Lower leg skin (tissue), 4 donors: Measurements from ENCODE around the gene COL2A1. TPM values are rescaled to one million over a fixed set of nuclear protein-coding genes. Genes with fewer than 3 reads are reported as not detected.

Experiments
- DNase-seq, 2 donors: peaks; one replicate each; pipeline ENCODE4 v3.0.0-alpha.2; 2019; ENCODE audit warnings: low spot score in 2 of 2
- H3K4me3 ChIP-seq: fragments of 200-600 bp; sonication (generic); 2 replicates; pipeline ENCODE4 v1.5.1; 2017; ENCODE audit warnings: mild to moderate bottlenecking, low read depth; ENCODE audit not compliant: poor library complexity, severe bottlenecking
- POLR2A ChIP-seq, 2 donors: fragments of 450-650 bp; IDR thresholded peaks; one replicate each; pipeline ENCODE4 v1.6.1; 2016 to 2017; ENCODE audit warnings: antibody characterized with exemption in 2 of 2, mild to moderate bottlenecking in 1 of 2, moderate library complexity in 1 of 2
- WGBS, 2 donors: methylation state at CpG; one replicate each; pipeline ENCODE4 v1.1.5; 2018; 5-methylcytosine and 5-hydroxymethylcytosine counted together
- intact Hi-C: fragments of 100-400 bp; cut with DNase I; formaldehyde crosslinking; loops from one replicate; pipeline ENCODE4 v1.15.0; 2023; ENCODE audit warnings: low total_unique reads
- total RNA-seq, 4 donors: library from RNA; depleted of rRNA; stranded (reverse); fragments of >200 nt; gene quantifications; one replicate each; pipeline ENCODE4 v1.1.0, GENCODE V29; 2016
- TF ChIP-seq, protein P1 (sequence below), 3 donors: fragments of 450-650 bp; IDR thresholded peaks; one replicate each; pipeline ENCODE4 v1.5.1; 2016; ENCODE audit warnings: antibody characterized with exemption in 3 of 3, mild to moderate bottlenecking in 3 of 3, moderate library complexity in 2 of 3

The COL2A1 gene
- total RNA-seq, 4 donors from 2014 or later: 0.07 to 0.26 TPM; not detected in 2

DNA sequence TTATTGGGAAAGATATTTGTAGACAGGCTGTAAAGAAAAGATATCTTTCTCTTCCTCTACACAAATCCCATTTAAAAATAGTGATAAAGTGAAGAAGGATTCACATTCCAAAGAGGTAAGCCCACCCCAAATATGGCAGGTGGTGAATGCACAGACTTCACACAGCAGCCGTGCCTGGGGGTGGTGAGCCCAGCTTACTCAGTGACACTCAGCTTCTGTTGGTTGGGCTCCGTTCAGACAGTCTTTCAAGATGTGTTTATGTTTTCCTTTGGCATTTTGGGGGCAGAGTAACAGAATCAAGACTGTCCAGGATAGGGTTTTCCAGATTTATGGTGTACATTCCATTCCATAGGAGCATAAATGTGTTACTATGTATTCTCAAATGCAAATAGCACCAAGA lies 4.1 kb upstream of the COL2A1 start:
- WGBS, 2 donors: 44 to 52% methylated on average over 2 of the region's 2 CpGs
- H3K4me3 ChIP-seq: no peak overlapping the region
- no peak for DNase-seq
- intact Hi-C loops: no loop called here
- TF ChIP-seq, protein P1, sequence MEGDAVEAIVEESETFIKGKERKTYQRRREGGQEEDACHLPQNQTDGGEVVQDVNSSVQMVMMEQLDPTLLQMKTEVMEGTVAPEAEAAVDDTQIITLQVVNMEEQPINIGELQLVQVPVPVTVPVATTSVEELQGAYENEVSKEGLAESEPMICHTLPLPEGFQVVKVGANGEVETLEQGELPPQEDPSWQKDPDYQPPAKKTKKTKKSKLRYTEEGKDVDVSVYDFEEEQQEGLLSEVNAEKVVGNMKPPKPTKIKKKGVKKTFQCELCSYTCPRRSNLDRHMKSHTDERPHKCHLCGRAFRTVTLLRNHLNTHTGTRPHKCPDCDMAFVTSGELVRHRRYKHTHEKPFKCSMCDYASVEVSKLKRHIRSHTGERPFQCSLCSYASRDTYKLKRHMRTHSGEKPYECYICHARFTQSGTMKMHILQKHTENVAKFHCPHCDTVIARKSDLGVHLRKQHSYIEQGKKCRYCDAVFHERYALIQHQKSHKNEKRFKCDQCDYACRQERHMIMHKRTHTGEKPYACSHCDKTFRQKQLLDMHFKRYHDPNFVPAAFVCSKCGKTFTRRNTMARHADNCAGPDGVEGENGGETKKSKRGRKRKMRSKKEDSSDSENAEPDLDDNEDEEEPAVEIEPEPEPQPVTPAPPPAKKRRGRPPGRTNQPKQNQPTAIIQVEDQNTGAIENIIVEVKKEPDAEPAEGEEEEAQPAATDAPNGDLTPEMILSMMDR (IDR thresholded peaks at IDR 0.05): no peak
- no peak for TF ChIP-seq POLR2A (IDR thresholded peaks at IDR 0.05)

DNA sequence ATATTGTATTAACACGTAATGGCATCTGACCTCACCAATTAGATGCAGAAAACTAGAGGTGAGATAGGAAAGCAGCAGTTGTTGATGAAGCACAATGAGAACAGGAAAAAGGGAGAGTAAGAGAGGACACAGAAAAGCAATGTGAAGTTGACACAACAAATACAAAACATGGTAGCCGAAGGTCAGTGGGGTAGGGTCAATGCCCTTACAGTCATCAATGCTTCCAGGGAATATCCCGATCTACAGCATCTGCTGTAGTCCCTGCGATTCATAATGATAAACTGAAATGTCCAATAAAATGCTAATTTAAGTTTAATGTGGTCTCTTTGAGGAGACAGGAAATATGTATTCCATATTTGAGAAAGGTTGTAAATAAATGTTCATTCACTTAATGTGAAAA lies 2.9 kb upstream of the COL2A1 start:
- intact Hi-C loops: no loop called here
- TF ChIP-seq POLR2A (IDR thresholded peaks at IDR 0.05): no peak
- TF ChIP-seq, protein P1 (IDR thresholded peaks at IDR 0.05): no peak
- WGBS, 2 donors: 82 to 89% methylated on average over 4 of the region's 4 CpGs
- DNase-seq: no peak
- no peak overlapping the region for H3K4me3 ChIP-seq

DNA sequence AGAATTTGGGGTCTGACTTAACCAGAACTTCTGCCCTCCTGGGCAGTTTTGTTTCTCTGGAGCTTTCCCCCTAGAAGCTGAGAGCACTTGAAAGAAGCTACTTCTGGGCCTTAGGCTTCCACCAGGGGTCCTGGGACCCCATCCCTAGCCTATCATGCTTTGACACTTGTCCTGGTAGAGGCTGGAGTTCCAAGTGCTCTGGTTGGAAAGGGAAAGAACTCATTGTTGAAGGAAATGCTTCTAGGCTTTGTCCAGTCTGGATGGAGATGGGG lies 1.4 kb upstream of the COL2A1 start:
- DNase-seq: no peak
- TF ChIP-seq, protein P1 (IDR thresholded peaks at IDR 0.05): no peak
- no peak for TF ChIP-seq POLR2A (IDR thresholded peaks at IDR 0.05)
- intact Hi-C loops: no loop called here
- no peak overlapping the region for H3K4me3 ChIP-seq

DNA sequence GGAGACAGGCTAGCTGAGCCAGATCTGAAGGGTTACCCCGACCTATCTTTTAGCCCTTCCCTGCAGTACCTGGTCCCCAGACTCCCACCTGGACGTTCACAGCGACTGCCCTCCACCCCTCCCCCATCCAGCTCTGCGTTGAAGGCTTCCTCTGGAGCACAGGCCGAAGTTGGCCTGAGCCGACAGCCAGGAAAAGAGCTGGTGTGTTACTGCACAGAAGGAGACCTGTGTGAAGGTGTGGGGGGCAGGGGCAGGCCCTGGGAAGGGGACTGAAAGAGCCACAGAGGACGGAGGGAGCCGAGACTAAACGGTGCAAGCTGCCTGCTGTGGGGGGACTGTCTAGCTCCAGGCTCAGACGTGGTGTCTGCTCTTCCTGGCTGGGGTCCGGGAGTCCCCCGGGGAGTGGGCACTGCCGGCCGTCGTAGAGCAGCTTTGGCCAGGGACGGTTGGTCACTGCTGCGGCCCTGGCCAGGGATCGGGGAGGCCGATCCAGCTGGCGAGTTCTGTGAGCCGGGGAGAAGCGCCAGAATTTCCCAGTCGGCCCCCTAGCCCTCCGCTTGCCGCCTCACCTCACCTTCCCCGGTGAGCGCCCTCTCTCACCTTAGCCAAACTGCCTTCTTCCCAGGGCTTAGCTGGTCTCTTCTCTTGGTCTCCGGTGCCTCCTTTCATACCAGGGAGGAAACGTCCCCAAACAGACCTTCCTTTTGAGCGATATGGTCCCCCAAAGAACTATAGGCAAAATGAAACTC lies 899 bp upstream of the COL2A1 start:
- H3K4me3 ChIP-seq: no peak overlapping the region
- intact Hi-C loops: no loop called here
- WGBS, 2 donors: 50 to 67% methylated on average over 30 of the region's 30 CpGs
- DNase-seq: peak in 1 of 2 donors; percentile 81
- TF ChIP-seq, protein P1 (IDR thresholded peaks at IDR 0.05): no peak
- no peak for TF ChIP-seq POLR2A (IDR thresholded peaks at IDR 0.05)

DNA sequence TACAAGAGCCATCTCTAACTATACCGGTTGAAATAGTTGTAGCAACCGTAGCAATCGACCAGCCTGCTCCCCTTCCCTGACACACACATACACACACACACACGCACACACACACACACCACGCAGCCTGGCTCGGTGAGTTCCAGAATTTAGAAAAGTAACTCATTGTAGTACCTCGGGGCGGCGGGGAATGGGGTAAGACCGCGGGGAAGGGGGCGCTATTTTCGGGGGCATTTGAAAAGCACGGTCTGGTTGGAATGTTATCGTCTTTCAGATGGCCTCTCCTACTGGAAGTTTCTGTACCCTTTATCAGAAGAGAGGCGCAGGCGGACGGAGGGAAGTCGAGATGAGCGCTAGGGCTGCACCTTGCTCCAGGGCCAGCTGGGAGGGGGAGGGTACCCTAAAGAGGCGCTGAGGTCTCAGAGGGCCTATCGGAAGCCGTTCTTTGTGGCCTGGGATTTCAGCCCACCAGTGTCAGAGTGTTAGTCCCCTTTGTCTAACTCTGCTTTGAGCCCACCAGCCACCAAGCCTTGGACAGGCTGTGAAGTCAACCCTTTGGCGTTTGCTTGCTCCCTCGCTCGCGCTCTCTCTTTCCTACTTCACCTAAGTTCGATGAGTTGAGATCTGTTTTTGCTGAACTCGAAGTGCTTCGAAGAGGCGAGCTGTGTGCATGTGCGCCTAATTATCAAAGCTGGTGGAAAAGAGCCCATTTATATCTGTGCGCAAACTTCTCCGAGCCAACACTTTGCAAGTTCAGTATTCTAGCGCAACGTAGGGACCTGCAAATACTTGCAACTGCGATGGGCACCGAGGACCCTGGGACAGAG lies 837 bp downstream of the COL2A1 start:
- DNase-seq: peak in 1 of 2 donors; percentile 83
- H3K4me3 ChIP-seq: no peak overlapping the region
- intact Hi-C loops: no loop called here
- TF ChIP-seq, protein P1 (IDR thresholded peaks at IDR 0.05): no peak
- no peak for TF ChIP-seq POLR2A (IDR thresholded peaks at IDR 0.05)
- WGBS, 2 donors: 4 to 6% methylated on average over 38 of the region's 38 CpGs
